GM13976 (cell line): ENCODE measurements around the gene SEC24C.

Experiments
- DNase-seq: peaks from one replicate; pipeline ENCODE4 v3.0.0; 2012; ENCODE audit warnings: low spot score
- CTCF ChIP-seq: IDR thresholded peaks from 2 replicates; pipeline ENCODE4 v1.5.1; 2012; ENCODE audit warnings: borderline replicate concordance, mild to moderate bottlenecking; ENCODE audit not compliant: insufficient read depth; ENCODE audit errors: extremely low read depth, missing control alignments, control extremely low read depth
- in situ Hi-C: fragments of 300-500 bp; cut with MboI; formaldehyde crosslinking; loops from one replicate; pipeline ENCODE4 v1.12.0; 2022; ENCODE audit warnings: low sequenced_read_pairs, mixed read lengths, inconsistent platforms; ENCODE audit not compliant: unreplicated experiment

Gene SEC24C

GRCh38 chr10:73810735-73811465 is 66.7 kb downstream of the SEC24C start:
- TF ChIP-seq CTCF, result no peak
- DNase-seq, result peak; percentile 63
- in situ Hi-C loops, result no loop called here

- DNase-seq, result no peak
- in situ Hi-C loops, result no loop called here
- no peak for TF ChIP-seq CTCF
These were observed 68.5 kb downstream of the SEC24C start for GRCh38 chr10:73812657-73813056.

GRCh38 chr10:73813333-73813732 is 69.2 kb downstream of the SEC24C start:
- TF ChIP-seq CTCF, result no peak
- in situ Hi-C loops, result no loop called here

GRCh38 chr10:73814276-73814895 is 70.2 kb downstream of the SEC24C start:
- no peak for DNase-seq
- no peak for TF ChIP-seq CTCF
- in situ Hi-C loops, result no loop called here

More at GRCh38 chr10:73813333-73813732, 69.2 kb downstream of the SEC24C start:
- DNase-seq, result no peak

GRCh38 chr10:73814896-73815718 is 70.9 kb downstream of the SEC24C start:
- in situ Hi-C loops, result no loop called here
- TF ChIP-seq CTCF, result peak; percentile 32
- DNase-seq, result peak; percentile 57

- in situ Hi-C loops, result no loop called here
- TF ChIP-seq CTCF, result no peak
- no peak for DNase-seq
These were observed 71.5 kb downstream of the SEC24C start for GRCh38 chr10:73815719-73816030.
